ENCODE results near the gene MAML3. TPM values are rescaled to one million over a fixed set of nuclear protein-coding genes. Genes with fewer than 3 reads are reported as not detected.

MAML3 gene
- total RNA-seq, 1 donor from 2014 or later: 8.1 TPM

GRCh38 chr4:140123666-140124377 is 30.2 kb downstream of the MAML3 start:
- Mint-ChIP-seq H3K36me3 (ENCODE audit: low read depth, unreplicated experiment) (peaks cover 4% of the 10 kb centered on the region), H3K27ac (ENCODE audit: unreplicated experiment) (no peak overlapping the region), H3K9me3 (ENCODE audit: unreplicated experiment) (no peaks in the 10 kb centered on the region), H3K4me1 (ENCODE audit: low read depth, unreplicated experiment) (peaks cover 3% of the 10 kb centered on the region), H3K4me3 (ENCODE audit: unreplicated experiment) (no peak overlapping the region), H3K27me3 (ENCODE audit: low read depth, unreplicated experiment) (no peaks in the 10 kb centered on the region)
- Histone ChIP-seq H3K4me3 (ENCODE audit: insufficient read depth, low read depth, low read length) (no peak overlapping the region), H2AFZ (ENCODE audit: low read depth, low read length) (no peak overlapping the region), H3K27me3 (ENCODE audit: insufficient read depth, low read length) (no peaks in the 10 kb centered on the region), H3K9me3 (ENCODE audit: insufficient read depth, low read depth, low read length) (no peaks in the 10 kb centered on the region), H3K4me1 (ENCODE audit: insufficient read depth, low read length) (no peaks in the 10 kb centered on the region), H3K4me2 (ENCODE audit: low read length) (no peak overlapping the region), H3K36me3 (ENCODE audit: insufficient read depth, low read length) (no peaks in the 10 kb centered on the region), H3K79me2 (ENCODE audit: insufficient read depth, low read length) (no peaks in the 10 kb centered on the region), H3K9ac (ENCODE audit: low read length) (no peak overlapping the region), H4K20me1 (ENCODE audit: insufficient read depth, low read length) (no peaks in the 10 kb centered on the region), H3K27ac (ENCODE audit: low read depth, low read length) (no peak overlapping the region)
- FAIRE-seq: no peak
- no peak for DNase-seq (ENCODE audit: low read depth)
- no peak for TF ChIP-seq EZH2 (IDR thresholded peaks at IDR 0.05; ENCODE audit: insufficient read depth, low read length)

- DNase-seq (ENCODE audit: low read depth) (no peak), FAIRE-seq (no peak)
- no peak overlapping the region for H3K27ac Mint-ChIP-seq (ENCODE audit: unreplicated experiment)
- Histone ChIP-seq H3K9ac (ENCODE audit: low read length) (no peak overlapping the region), H3K27ac (ENCODE audit: low read depth, low read length) (no peak overlapping the region), H3K27me3 (ENCODE audit: insufficient read depth, low read length) (no peaks in the 10 kb centered on the region), H4K20me1 (ENCODE audit: insufficient read depth, low read length) (no peaks in the 10 kb centered on the region), H3K4me1 (ENCODE audit: insufficient read depth, low read length) (no peaks in the 10 kb centered on the region), H3K79me2 (ENCODE audit: insufficient read depth, low read length) (no peaks in the 10 kb centered on the region), H3K4me2 (ENCODE audit: low read length) (no peak overlapping the region), H3K36me3 (ENCODE audit: insufficient read depth, low read length) (no peaks in the 10 kb centered on the region), H2AFZ (ENCODE audit: low read depth, low read length) (no peak overlapping the region), H3K9me3 (ENCODE audit: insufficient read depth, low read depth, low read length) (no peaks in the 10 kb centered on the region), H3K4me3 (ENCODE audit: insufficient read depth, low read depth, low read length) (no peak overlapping the region)
- no peaks in the 10 kb centered on the region for H3K27me3 Mint-ChIP-seq (ENCODE audit: low read depth, unreplicated experiment)
- peaks cover 5% of the 10 kb centered on the region for H3K4me1 Mint-ChIP-seq (ENCODE audit: low read depth, unreplicated experiment)
- TF ChIP-seq CTCF (IDR thresholded peaks at IDR 0.05; ENCODE audit: insufficient read depth, low read depth, low read length): no peak
- TF ChIP-seq EZH2 (IDR thresholded peaks at IDR 0.05; ENCODE audit: insufficient read depth, low read length): no peak
- H3K9me3 Mint-ChIP-seq (ENCODE audit: unreplicated experiment): no peaks in the 10 kb centered on the region
- no peak overlapping the region for H3K4me3 Mint-ChIP-seq (ENCODE audit: unreplicated experiment)
- peaks cover 4% of the 10 kb centered on the region for H3K36me3 Mint-ChIP-seq (ENCODE audit: low read depth, unreplicated experiment)
Observed at GRCh38 chr4:140122891-140123290, 31.1 kb downstream of the MAML3 start.

- TF ChIP-seq EZH2 (IDR thresholded peaks at IDR 0.05; ENCODE audit: insufficient read depth, low read length) (no peak), CTCF (IDR thresholded peaks at IDR 0.05; ENCODE audit: insufficient read depth, low read depth, low read length) (no peak)
- FAIRE-seq: no peak
- no peaks in the 10 kb centered on the region for H3K79me2 ChIP-seq (ENCODE audit: insufficient read depth, low read length)
- no peaks in the 10 kb centered on the region for H3K9me3 ChIP-seq (ENCODE audit: insufficient read depth, low read depth, low read length)
- peaks cover 2% of the 10 kb centered on the region for H3K4me1 ChIP-seq (ENCODE audit: insufficient read depth, low read length)
- H4K20me1 ChIP-seq (ENCODE audit: insufficient read depth, low read length): no peaks in the 10 kb centered on the region
- no peak overlapping the region for H3K27ac Mint-ChIP-seq (ENCODE audit: unreplicated experiment)
- no peak overlapping the region for H3K27ac ChIP-seq (ENCODE audit: low read depth, low read length)
- no peak overlapping the region for H3K4me3 ChIP-seq (ENCODE audit: insufficient read depth, low read depth, low read length)
- no peaks in the 10 kb centered on the region for H3K27me3 ChIP-seq (ENCODE audit: insufficient read depth, low read length)
- H3K4me3 Mint-ChIP-seq (ENCODE audit: unreplicated experiment): no peak overlapping the region
- peaks cover 11% of the 10 kb centered on the region for H3K4me1 Mint-ChIP-seq (ENCODE audit: low read depth, unreplicated experiment)
- H3K4me2 ChIP-seq (ENCODE audit: low read length): no peak overlapping the region
- H3K36me3 Mint-ChIP-seq (ENCODE audit: low read depth, unreplicated experiment): peaks cover 4% of the 10 kb centered on the region
- no peaks in the 10 kb centered on the region for H3K36me3 ChIP-seq (ENCODE audit: insufficient read depth, low read length)
- no peak overlapping the region for H2AFZ ChIP-seq (ENCODE audit: low read depth, low read length)
- DNase-seq (ENCODE audit: low read depth): no peak
- no peak overlapping the region for H3K9ac ChIP-seq (ENCODE audit: low read length)
- no peaks in the 10 kb centered on the region for H3K27me3 Mint-ChIP-seq (ENCODE audit: low read depth, unreplicated experiment)
- H3K9me3 Mint-ChIP-seq (ENCODE audit: unreplicated experiment): no peaks in the 10 kb centered on the region
Observed at GRCh38 chr4:140121646-140122045, 32.3 kb downstream of the MAML3 start.

All from astrocyte (in vitro differentiated cells and primary cell).